H1 (cell line): Measurements from ENCODE around the gene PHF24. TPM values are rescaled to one million over a fixed set of nuclear protein-coding genes. Genes with fewer than 3 reads are reported as not detected.

ENCODE experiments used
- CTCF ChIA-PET: fragments of 300-600 bp; sonication (Branson Sonifier 250); formaldehyde crosslinking; loops from one replicate; lab custom pipeline; 2021; ENCODE audit not compliant: partially characterized antibody; lab: Charles Lee
- POLR2A ChIA-PET: fragments of 300-600 bp; sonication (Branson Sonifier 250); formaldehyde crosslinking; loops from one replicate; lab custom pipeline; 2021; ENCODE audit warnings: inconsistent platforms; ENCODE audit not compliant: partially characterized antibody; lab: Charles Lee
- DNase-seq, 2 experiments: peaks; one replicate each; pipeline versions ENCODE4 v3.0.0 to v3.0.0-alpha.2; 2010 to 2022; ENCODE audit warnings: low spot score in 2 of 2, low read depth in 1 of 2, mixed read lengths in 1 of 2
- FAIRE-seq: peaks from 2 replicates; lab custom pipeline; 2011; peaks lifted over from hg19 to GRCh38; lab: Jason Lieb, UNC
- H2AFZ ChIP-seq: 2 replicates; pipeline ENCODE4 v1.8.1; 2012; ENCODE audit warnings: low read length, inconsistent platforms
- H2AK5ac ChIP-seq: 2 replicates; pipeline ENCODE4 v1.6.1; 2013; ENCODE audit warnings: low read depth, low read length
- H2BK120ac ChIP-seq: replicated peaks from 2 replicates; pipeline ENCODE3; 2013; ENCODE audit warnings: low read depth, low read length, inconsistent platforms
- H2BK12ac ChIP-seq: 2 replicates; pipeline ENCODE4 v1.6.1; 2013; ENCODE audit warnings: low read depth, low read length
- H2BK15ac ChIP-seq: 2 replicates; pipeline ENCODE4 v1.6.1; 2013; ENCODE audit warnings: low read length
- H2BK20ac ChIP-seq: 2 replicates; pipeline ENCODE4 v1.6.1; 2013; ENCODE audit warnings: low read length
- H2BK5ac ChIP-seq: 2 replicates; pipeline ENCODE4 v1.6.1; 2013; ENCODE audit warnings: low read depth, low read length
- H3K14ac ChIP-seq: 2 replicates; pipeline ENCODE4 v1.6.1; 2013; ENCODE audit warnings: inconsistent platforms; ENCODE audit not compliant: insufficient read length
- H3K18ac ChIP-seq: 2 replicates; pipeline ENCODE4 v1.6.1; 2013; ENCODE audit warnings: low read length; ENCODE audit errors: extremely low read depth
- H3K23ac ChIP-seq: 2 replicates; pipeline ENCODE4 v1.6.1; 2013; ENCODE audit warnings: inconsistent platforms; ENCODE audit not compliant: insufficient read length
- H3K23me2 ChIP-seq: 2 replicates; pipeline ENCODE4 v1.6.1; 2013; ENCODE audit warnings: low read depth, low read length
- H3K27ac ChIP-seq: 2 replicates; pipeline ENCODE4 v1.6.1; 2011; ENCODE audit warnings: low read depth, low read length, inconsistent platforms
- H3K27me3 ChIP-seq, 4 experiments: replicated peaks in 1 of 4; 1 replicate in 1 of 4; 2 replicates in 3 of 4; pipeline versions ENCODE4 v1.6.1 to v1.8.1; 2011 to 2013; ENCODE audit warnings: low read length in 3 of 4, mild to moderate bottlenecking in 3 of 4, inconsistent platforms in 2 of 4, mixed read lengths in 2 of 4, moderate library complexity in 1 of 4; ENCODE audit not compliant: control insufficient read depth in 3 of 4, insufficient read depth in 3 of 4; ENCODE audit errors: extremely low read depth in 1 of 4
- H3K36me3 ChIP-seq, 4 experiments: 2 replicates each; pipeline versions ENCODE4 v1.6.1 to v1.8.1; 2011 to 2013; ENCODE audit warnings: mild to moderate bottlenecking in 4 of 4, low read length in 3 of 4, moderate library complexity in 2 of 4, control low read depth in 1 of 4, inconsistent platforms in 1 of 4; ENCODE audit not compliant: insufficient read depth in 4 of 4, control insufficient read depth in 2 of 4
- H3K4ac ChIP-seq: replicated peaks from 2 replicates; pipeline ENCODE3; 2013; ENCODE audit warnings: low read length, low read depth, mixed read lengths, inconsistent platforms; ENCODE audit not compliant: insufficient read length
- H3K4me1 ChIP-seq, 4 experiments: replicated peaks in 1 of 4; 1 replicate in 1 of 4; 2 replicates in 3 of 4; pipeline versions ENCODE4 v1.6.1 to v1.8.1; 2011 to 2013; ENCODE audit warnings: low read length in 3 of 4, inconsistent platforms in 2 of 4, mixed read lengths in 1 of 4; ENCODE audit not compliant: insufficient read depth in 4 of 4, control insufficient read depth in 3 of 4
- H3K4me2 ChIP-seq, 2 experiments: 2 replicates each; pipeline versions ENCODE4 v1.6.1 to v1.8.1; 2011 to 2013; ENCODE audit warnings: low read depth in 2 of 2, low read length in 2 of 2, control low read depth in 1 of 2, inconsistent platforms in 1 of 2, mild to moderate bottlenecking in 1 of 2; ENCODE audit not compliant: insufficient read depth in 1 of 2
- H3K4me3 ChIP-seq, 4 experiments: fragments of 200-600, 300-600 bp in 1 of 4; sonication (generic), shearing (Covaris generic), sonication (Bioruptor Twin) in 1 of 4; 2 replicates each; pipeline versions ENCODE4 v1.5.1 to v1.8.1; 2011 to 2016; ENCODE audit warnings: low read length in 4 of 4, low read depth in 3 of 4, control low read depth in 2 of 4, inconsistent platforms in 2 of 4, mild to moderate bottlenecking in 2 of 4, mixed read lengths in 1 of 4, moderate library complexity in 1 of 4; ENCODE audit not compliant: insufficient read depth in 2 of 4; ENCODE audit errors: extremely low read depth in 1 of 4
- H3K56ac ChIP-seq: replicated peaks from 2 replicates; pipeline ENCODE3; 2013; ENCODE audit warnings: low read depth, mild to moderate bottlenecking, mixed read lengths, low read length, inconsistent platforms; ENCODE audit not compliant: insufficient read length
- H3K79me1 ChIP-seq: 2 replicates; pipeline ENCODE4 v1.6.1; 2013; ENCODE audit warnings: low read depth, low read length, control low read depth
- H3K79me2 ChIP-seq, 2 experiments: 2 replicates each; pipeline versions ENCODE4 v1.6.1 to v1.8.1; 2012 to 2013; ENCODE audit warnings: low read length in 2 of 2, mild to moderate bottlenecking in 2 of 2, inconsistent platforms in 1 of 2; ENCODE audit not compliant: insufficient read depth in 2 of 2, control insufficient read depth in 1 of 2
- H3K9ac ChIP-seq, 4 experiments: replicated peaks in 1 of 4; 1 replicate in 1 of 4; 2 replicates in 3 of 4; pipeline versions ENCODE4 v1.6.1 to v1.8.1; 2011 to 2013; ENCODE audit warnings: low read depth in 3 of 4, low read length in 3 of 4, control low read depth in 2 of 4, mild to moderate bottlenecking in 2 of 4, moderate library complexity in 2 of 4, inconsistent platforms in 1 of 4; ENCODE audit errors: extremely low read depth in 1 of 4
- H3K9me3 ChIP-seq, 2 experiments: 2 replicates each; pipeline versions ENCODE4 v1.6.1 to v1.8.1; 2012 to 2013; ENCODE audit warnings: mild to moderate bottlenecking in 2 of 2, moderate library complexity in 2 of 2, control low read depth in 1 of 2, inconsistent platforms in 1 of 2, low read depth in 1 of 2, low read length in 1 of 2, mixed read lengths in 1 of 2; ENCODE audit not compliant: insufficient read depth in 2 of 2
- H4K20me1 ChIP-seq, 2 experiments: replicated peaks in 1 of 2; 2 replicates each; pipeline versions ENCODE3 to v1.8.1; 2011 to 2013; ENCODE audit warnings: inconsistent platforms in 2 of 2, low read length in 2 of 2, mild to moderate bottlenecking in 1 of 2; ENCODE audit not compliant: insufficient read depth in 2 of 2, control insufficient read depth in 1 of 2
- H4K5ac ChIP-seq: 2 replicates; pipeline ENCODE4 v1.6.1; 2013; ENCODE audit warnings: low read length, low read depth, mixed read lengths, inconsistent platforms; ENCODE audit not compliant: insufficient read length
- H4K8ac ChIP-seq: 2 replicates; pipeline ENCODE4 v1.8.0; 2013; ENCODE audit warnings: mild to moderate bottlenecking, moderate library complexity, low read length, inconsistent platforms; ENCODE audit not compliant: insufficient read depth; ENCODE audit errors: extremely low read depth
- H4K91ac ChIP-seq: replicated peaks from 2 replicates; pipeline ENCODE3; 2013; ENCODE audit warnings: low read length, mixed read lengths, inconsistent platforms; ENCODE audit not compliant: insufficient read length
- CREB1 ChIP-seq: IDR thresholded peaks from 2 replicates; pipeline ENCODE4 v1.6.1; 2012; ENCODE audit warnings: inconsistent platforms
- CTCF ChIP-seq, 3 experiments: IDR thresholded peaks; 1 replicate in 2 of 3; 2 replicates in 1 of 3; pipeline versions ENCODE4 v1.5.1 to v1.6.1; 2011; ENCODE audit warnings: low read length in 3 of 3, mild to moderate bottlenecking in 3 of 3, inconsistent platforms in 2 of 3, low read depth in 1 of 3, moderate library complexity in 1 of 3; ENCODE audit not compliant: insufficient read depth in 1 of 3; ENCODE audit errors: control extremely low read depth in 1 of 3
- TAF1 ChIP-seq: IDR thresholded peaks from 2 replicates; pipeline ENCODE4 v1.6.1; 2011; ENCODE audit warnings: mild to moderate bottlenecking, low read depth, low read length
- WGBS, 2 experiments: shearing (Covaris generic) in 1 of 2; methylation state at CpG; one replicate each; pipeline versions ENCODE4 v1.1.6 to v1.1.7; 2013 to 2015; ENCODE audit warnings: low lambda C conversion rate in 2 of 2, mixed read lengths in 2 of 2, inconsistent platforms in 1 of 2, low coverage in 1 of 2, missing lambda C conversion rate in 1 of 2; ENCODE audit not compliant: insufficient replicate concordance in 2 of 2, insufficient coverage in 1 of 2, insufficient read length in 1 of 2; ENCODE audit errors: extremely low coverage in 1 of 2, missing lambda C conversion rate in 1 of 2; 5-methylcytosine and 5-hydroxymethylcytosine counted together
- polyA plus RNA-seq, 7 experiments: library from polyadenylated mRNA; depleted of rRNA in 3 of 7; stranded (reverse) in 5 of 7; unstranded in 2 of 7; fragments of >200 nt in 5 of 7; fragments of 200-250 nt in 2 of 7; gene quantifications; 1 replicate in 5 of 7; 2 replicates in 1 of 7; 4 replicates in 1 of 7; pipeline versions ENCODE4 v1.2.1 to v1.2.3, GENCODE V29; 2011 to 2013; ENCODE audit warnings: missing spikeins in 2 of 7, mixed read lengths in 2 of 7
- total RNA-seq: library from RNA; stranded (reverse); fragmentation: NEBNext Ultra II Directional; extraction: Animal tissue kit (Norgen Biotek cat#: 25700); gene quantifications from 2 replicates; pipeline ENCODE4 v1.2.1, GENCODE V29; 2021
- TF ChIP-seq, protein P1 (sequence below): IDR thresholded peaks from 2 replicates; pipeline ENCODE4 v1.6.1; 2011; ENCODE audit warnings: low read depth, mild to moderate bottlenecking, low read length; ENCODE audit not compliant: insufficient read depth

Gene PHF24
- total and polyA plus RNA-seq, 2 of the 8 experiments (the other 6 are each of a cell fraction or from before 2014, with no cell fraction given): 0.29 to 0.35 TPM

GRCh38 chr9:35029852-35030251 is 71.8 kb downstream of the PHF24 start:
- no peak overlapping the region for H3K27ac ChIP-seq
- no peaks in the 10 kb centered on the region for H3K79me1 ChIP-seq
- no peak overlapping the region for H4K8ac ChIP-seq
- H3K36me3 ChIP-seq: no peaks in the 10 kb centered on the region
- H3K18ac ChIP-seq: no peak overlapping the region
- TF ChIP-seq CTCF (IDR thresholded peaks at IDR 0.05; ENCODE audit: control extremely low read depth in 1 of 3, insufficient read depth in 1 of 3, low read depth in 1 of 3, low read length in 3 of 3) (no peak), CREB1 (no peak), TAF1 (no peak)
- TF ChIP-seq, protein P1, sequence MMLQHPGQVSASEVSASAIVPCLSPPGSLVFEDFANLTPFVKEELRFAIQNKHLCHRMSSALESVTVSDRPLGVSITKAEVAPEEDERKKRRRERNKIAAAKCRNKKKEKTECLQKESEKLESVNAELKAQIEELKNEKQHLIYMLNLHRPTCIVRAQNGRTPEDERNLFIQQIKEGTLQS: no peak
- ChIA-PET CTCF (interaction anchor here (0.6 to 1.8 kb wide), 6 partner anchors 11 to 327 kb away, joined by 4 to 5 read pairs (median 4); a partner anchor contains a TSS), POLR2A (interaction anchor here (1.1 to 2.1 kb wide), 2 partner anchors 14 to 50 kb away, joined by 5 read pairs; partner anchors contain the start of gene FANCG)
- H3K79me2 ChIP-seq: no peaks in the 10 kb centered on the region
- H3K23me2 ChIP-seq: no peaks in the 10 kb centered on the region
- FAIRE-seq: no peak
- H4K5ac ChIP-seq: no peak overlapping the region
- no peak overlapping the region for H3K4ac ChIP-seq
- H4K91ac ChIP-seq: no peak overlapping the region
- H3K4me1 ChIP-seq: peaks cover 0 to 10% (median 3%) of the 10 kb centered on the region in 4 experiments; a peak in 3 of 7 replicates
- no peak overlapping the region for H2BK20ac ChIP-seq
- no peak overlapping the region for H3K4me3 ChIP-seq
- no peak overlapping the region for H2AK5ac ChIP-seq
- H3K27me3 ChIP-seq: no peaks in the 10 kb centered on the region
- H2BK15ac ChIP-seq: no peak overlapping the region
- H3K9me3 ChIP-seq: peaks cover 14 to 16% of the 10 kb centered on the region in 2 experiments; a peak in 3 of 4 replicates
- H2BK12ac ChIP-seq: no peak overlapping the region
- H3K9ac ChIP-seq: no peak overlapping the region
- no peaks in the 10 kb centered on the region for H4K20me1 ChIP-seq
- no peak overlapping the region for H3K56ac ChIP-seq
- H2AFZ ChIP-seq: no peak overlapping the region
- no peak overlapping the region for H3K23ac ChIP-seq
- 88% methylated on average over 2 of the region's 2 CpGs; no CpG with 5 or more reads in 1 of the 2 experiments for WGBS, 2 experiments
- no peak for DNase-seq
- no peak overlapping the region for H2BK5ac ChIP-seq
- no peak overlapping the region for H3K14ac ChIP-seq
- no peak overlapping the region for H3K4me2 ChIP-seq
- no peak overlapping the region for H2BK120ac ChIP-seq
